Fibroblast of skin of left quadriceps (primary cell): Measurements from ENCODE around the gene MAGEC3.

ENCODE experiments used
- DNase-seq, 2 experiments: peaks; one replicate each; pipeline ENCODE4 v3.0.0-alpha.2; 2013; ENCODE audit warnings: low read depth in 2 of 2

The MAGEC3 gene

DNA sequence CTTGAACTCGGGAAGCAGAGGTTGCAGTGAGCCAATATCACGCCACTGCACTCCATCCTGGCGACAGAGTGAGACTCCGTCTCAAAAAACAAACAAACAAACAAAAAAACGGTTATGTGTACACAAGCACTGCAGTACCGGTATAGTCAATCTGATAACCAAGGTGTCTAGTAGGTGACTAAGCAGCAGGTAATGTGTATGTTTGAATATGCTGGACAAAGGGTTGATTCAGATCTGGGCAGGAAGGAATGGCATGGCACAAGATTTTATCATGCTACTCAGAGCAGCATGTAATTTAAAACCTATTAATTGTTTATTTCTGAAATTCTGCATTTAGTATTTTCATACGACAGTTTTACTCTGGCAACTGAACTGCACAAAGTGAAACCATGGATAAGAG lies 107.3 kb downstream of the MAGEC3 start:
- no peak for DNase-seq

DNA sequence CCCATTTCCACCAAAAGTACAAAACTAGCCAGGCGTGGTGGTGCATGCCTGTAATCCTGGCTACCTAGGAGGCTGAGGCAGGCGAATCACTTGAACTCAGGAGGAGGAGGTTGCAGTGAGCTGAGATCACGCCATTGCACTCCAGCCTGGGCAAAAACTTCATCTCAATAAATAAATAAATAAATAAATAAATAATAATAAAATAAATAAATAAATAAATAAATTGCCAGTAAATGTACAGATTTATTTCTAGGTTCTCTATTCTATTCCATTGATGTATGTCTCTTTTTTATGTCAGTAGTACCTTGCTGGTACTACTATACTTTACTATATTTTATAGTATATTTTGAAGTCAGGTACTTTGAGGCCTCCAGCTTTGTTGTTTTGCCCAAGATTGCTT lies 109.2 kb downstream of the MAGEC3 start:
- DNase-seq: no peak
